ENCODE results near the gene TMEM101.
"Not testable (repeated sequence)": the region's sequence is repeated elsewhere in the genome, so short reads cannot be mapped to it uniquely, and the experiment has no call there.

The TMEM101 gene

GRCh38 chr17:44014437-44015172, at the start of gene TMEM101:
Gene TMEM101 (minus strand): TSS chr17:44014963. CDS start chr17:44014952, 11 bp downstream.
- peak; percentile 97 for DNase-seq

- DNase-seq: no peak
Observed at GRCh38 chr17:44063704-44064639, 49.2 kb upstream of the TMEM101 start.

GRCh38 chr17:44062871-44063270, 48.1 kb upstream of the TMEM101 start:
- no peak for DNase-seq

- DNase-seq: no peak
Observed at GRCh38 chr17:44061446-44061845, 46.7 kb upstream of the TMEM101 start.

- DNase-seq: no peak
Observed at GRCh38 chr17:44059101-44059892, 44.5 kb upstream of the TMEM101 start.

GRCh38 chr17:44053125-44053872, 38.5 kb upstream of the TMEM101 start:
- no peak for DNase-seq

- no peak for DNase-seq
Observed at GRCh38 chr17:44049294-44050060, 34.7 kb upstream of the TMEM101 start.

- not testable (repeated sequence) for DNase-seq
Observed at GRCh38 chr17:44046893-44047292, 32.1 kb upstream of the TMEM101 start.

GRCh38 chr17:44045486-44045885, 30.7 kb upstream of the TMEM101 start:
- no peak for DNase-seq

GRCh38 chr17:44044071-44044470, 29.3 kb upstream of the TMEM101 start:
- DNase-seq: no peak

- DNase-seq: no peak
Observed at GRCh38 chr17:44043272-44043696, 28.5 kb upstream of the TMEM101 start.

GRCh38 chr17:44039829-44040635, 25.3 kb upstream of the TMEM101 start:
- DNase-seq: no peak

GRCh38 chr17:44038604-44039011, 23.8 kb upstream of the TMEM101 start:
- DNase-seq: no peak

GRCh38 chr17:44037471-44037870, 22.7 kb upstream of the TMEM101 start:
- DNase-seq: no peak

GRCh38 chr17:44034688-44035087, 19.9 kb upstream of the TMEM101 start:
- DNase-seq: not testable (repeated sequence)

- DNase-seq: no peak
Observed at GRCh38 chr17:44033861-44034408, 19.2 kb upstream of the TMEM101 start.

GRCh38 chr17:44030482-44030881, 15.7 kb upstream of the TMEM101 start:
- no peak for DNase-seq

- DNase-seq: no peak
Observed at GRCh38 chr17:44029736-44030135, 15.0 kb upstream of the TMEM101 start.

- DNase-seq: no peak
Observed at GRCh38 chr17:44024853-44025252, 10.1 kb upstream of the TMEM101 start.

- DNase-seq: no peak
Observed at GRCh38 chr17:44024271-44024663, 9.5 kb upstream of the TMEM101 start.
